Panc1 (cell line): ENCODE data around the gene CORO2B. TPM values are rescaled to one million over a fixed set of nuclear protein-coding genes. Genes with fewer than 3 reads are reported as not detected.

ENCODE experiments used
- ATAC-seq: fragments of 200-7000 bp; cut with Tn5 transposase; 2 replicates; pipeline ENCODE4 v1.9.1; 2020; ENCODE audit warnings: mild to moderate bottlenecking, moderate library complexity
- BruUV-seq: library from RNA; stranded (reverse); fragments of 400-500 nt; replicated peaks from 2 replicates; lab custom pipeline; 2021; lab: Mats Ljungman, UMichigan
- CTCF ChIA-PET: fragments of 300-600 bp; sonication (Branson Sonifier 250); formaldehyde crosslinking; loops from one replicate; lab custom pipeline; 2022; ENCODE audit warnings: antibody characterized with exemption; lab: Charles Lee
- POLR2A ChIA-PET: fragments of 300-600 bp; sonication (Branson Sonifier 250); formaldehyde crosslinking; loops from one replicate; lab custom pipeline; 2022; ENCODE audit warnings: antibody characterized with exemption; lab: Charles Lee
- DNase-seq: peaks from one replicate; pipeline ENCODE4 v3.0.0-alpha.2; 2010; ENCODE audit warnings: low read depth, low spot score
- H3K27ac ChIP-seq: 2 replicates; pipeline ENCODE4 v1.5.1; 2011; ENCODE audit warnings: mild to moderate bottlenecking, low read length, inconsistent platforms
- H3K27me3 ChIP-seq: fragments of 200-500 bp; sonication (Bioruptor generic); 2 replicates; pipeline ENCODE4 v1.6.0; 2014; ENCODE audit warnings: low read length, inconsistent platforms; ENCODE audit not compliant: control insufficient read depth, insufficient read depth
- H3K36me3 ChIP-seq: fragments of 200-500 bp; sonication (Bioruptor generic); 2 replicates; pipeline ENCODE4 v1.5.1; 2014; ENCODE audit warnings: inconsistent platforms, mild to moderate bottlenecking, low read length, moderate library complexity; ENCODE audit not compliant: control insufficient read depth, insufficient read depth
- H3K4me1 ChIP-seq: 2 replicates; pipeline ENCODE4 v1.5.1; 2011; ENCODE audit warnings: inconsistent platforms, mild to moderate bottlenecking, low read length, moderate library complexity; ENCODE audit not compliant: control insufficient read depth, insufficient read depth
- H3K4me3 ChIP-seq, 2 experiments: 2 replicates each; pipeline ENCODE4 v1.5.1; 2011 to 2012; ENCODE audit warnings: low read depth in 2 of 2, low read length in 2 of 2, mild to moderate bottlenecking in 2 of 2, inconsistent platforms in 1 of 2, moderate library complexity in 1 of 2
- H3K9me3 ChIP-seq: fragments of 200-500 bp; sonication (Bioruptor generic); 2 replicates; pipeline ENCODE4 v1.5.1; 2014; ENCODE audit warnings: low read depth, mild to moderate bottlenecking, inconsistent platforms, low read length, moderate library complexity; ENCODE audit not compliant: control insufficient read depth, insufficient read depth
- CTCF ChIP-seq: fragments of 450-650 bp; IDR thresholded peaks from 2 replicates; pipeline ENCODE4 v1.5.1; 2017; ENCODE audit warnings: mild to moderate bottlenecking
- POLR2AphosphoS5 ChIP-seq: IDR thresholded peaks from 2 replicates; pipeline ENCODE4 v1.6.1; 2012; ENCODE audit warnings: mild to moderate bottlenecking, low read depth, low read length, moderate library complexity
- REST ChIP-seq, 2 experiments: IDR thresholded peaks; 2 replicates each; pipeline ENCODE4 v1.6.1; 2011 to 2012; ENCODE audit warnings: low read depth in 2 of 2, control low read depth in 1 of 2, low read length in 1 of 2, mild to moderate bottlenecking in 1 of 2, moderate library complexity in 1 of 2; ENCODE audit not compliant: insufficient read depth in 1 of 2
- SIN3A ChIP-seq: IDR thresholded peaks from 2 replicates; pipeline ENCODE4 v1.6.1; 2012; ENCODE audit warnings: low read depth, mild to moderate bottlenecking, low read length, moderate library complexity, borderline replicate concordance; ENCODE audit not compliant: insufficient read depth
- TCF7L2 ChIP-seq: IDR thresholded peaks from 2 replicates; pipeline ENCODE4 v1.6.1; 2011; ENCODE audit warnings: mild to moderate bottlenecking, low read depth, low read length, inconsistent platforms
- in situ Hi-C: cut with HindIII; loops from 2 replicates; pipeline ENCODE4 v1.10.0; 2016; ENCODE audit warnings: low sequenced_read_pairs, low pct_unique_long_range_greater_than_20kb
- intact Hi-C: fragments of 100-400 bp; cut with micrococcal nuclease; formaldehyde crosslinking; loops from one replicate; pipeline ENCODE4 v1.10.0; 2022; ENCODE audit not compliant: unreplicated experiment
- total RNA-seq: library from RNA; stranded (reverse); gene quantifications from one replicate; pipeline ENCODE4 v1.2.1, GENCODE V29; 2021; ENCODE audit not compliant: unreplicated experiment

The CORO2B gene
- total RNA-seq, 1 experiment from 2014 or later: 0.36 TPM

- intact Hi-C loops: no loop called here
- ATAC-seq: no peak
- POLR2A ChIA-PET: no interaction called here
Observed at GRCh38 chr15:68564173-68564572, 14.6 kb upstream of the CORO2B start.

GRCh38 chr15:68565234-68565633, 13.6 kb upstream of the CORO2B start:
- in situ Hi-C loops (no loop called here), intact Hi-C loops (no loop called here)
- TF ChIP-seq POLR2AphosphoS5: no peak
- no peak for TF ChIP-seq TCF7L2
- no peak for TF ChIP-seq SIN3A
- TF ChIP-seq REST (IDR thresholded peaks at IDR 0.05; ENCODE audit: insufficient read depth in 1 of 2, low read depth in 2 of 2, low read length in 1 of 2): no peak
- TF ChIP-seq CTCF: no peak
- POLR2A ChIA-PET: interaction anchor here (0.6 kb wide), 2 partner anchors 39 to 319 kb away, joined by 5 to 8 read pairs; no protein-coding TSS in a partner anchor
- ATAC-seq (no peak), DNase-seq (no peak)
- CTCF ChIA-PET: interaction anchor here (0.9 kb wide), 1 partner anchor 109 kb away, joined by 4 read pairs; no protein-coding TSS in a partner anchor
- no peaks in the 10 kb centered on the region for H3K36me3 ChIP-seq
- H3K27ac ChIP-seq: no peak overlapping the region
- BruUV-seq: no TSS peak
- H3K4me1 ChIP-seq: no peaks in the 10 kb centered on the region
- H3K9me3 ChIP-seq: no peaks in the 10 kb centered on the region
- peaks cover 1% of the 10 kb centered on the region; the same call in 1 of the 2 replicates for H3K27me3 ChIP-seq
- no peak overlapping the region for H3K4me3 ChIP-seq

More at GRCh38 chr15:68564173-68564572, 14.6 kb upstream of the CORO2B start:
- CTCF ChIA-PET: interaction anchor here (0.9 kb wide), 2 partner anchors 110 to 112 kb away, joined by 3 to 4 read pairs; no protein-coding TSS in a partner anchor
- DNase-seq: no peak
- Histone ChIP-seq H3K36me3 (no peaks in the 10 kb centered on the region), H3K4me1 (no peaks in the 10 kb centered on the region; the same call in 1 of the 2 replicates), H3K27me3 (no peaks in the 10 kb centered on the region; the same call in 1 of the 2 replicates), H3K9me3 (no peaks in the 10 kb centered on the region), H3K27ac (no peak overlapping the region), H3K4me3 (no peak overlapping the region)
- in situ Hi-C loops: no loop called here
- no peak for TF ChIP-seq CTCF
- no peak for TF ChIP-seq REST (IDR thresholded peaks at IDR 0.05; ENCODE audit: insufficient read depth in 1 of 2, low read depth in 2 of 2, low read length in 1 of 2)
- no peak for TF ChIP-seq POLR2AphosphoS5
- no peak for TF ChIP-seq TCF7L2
- no peak for TF ChIP-seq SIN3A
- BruUV-seq: no TSS peak
